IPS-20b (cell line): ENCODE data around the gene GALP.

Experiments used
- H3K27ac ChIP-seq: one replicate; pipeline ENCODE4 v1.5.1; 2013; ENCODE audit warnings: low read length
- H3K27me3 ChIP-seq: 2 replicates; pipeline ENCODE4 v1.6.1; 2013; ENCODE audit warnings: mild to moderate bottlenecking, low read length, inconsistent platforms; ENCODE audit not compliant: insufficient read depth
- H3K36me3 ChIP-seq: 2 replicates; pipeline ENCODE4 v1.6.1; 2013; ENCODE audit warnings: low read depth, mild to moderate bottlenecking, inconsistent platforms, low read length, moderate library complexity; ENCODE audit not compliant: insufficient read depth
- H3K4me1 ChIP-seq: 2 replicates; pipeline ENCODE4 v1.6.1; 2013; ENCODE audit warnings: mild to moderate bottlenecking, control low read depth, inconsistent platforms, low read length, moderate library complexity; ENCODE audit not compliant: insufficient read depth
- H3K4me3 ChIP-seq: 2 replicates; pipeline ENCODE4 v1.5.1; 2013; ENCODE audit warnings: mild to moderate bottlenecking, low read length, inconsistent platforms
- H3K9ac ChIP-seq: 2 replicates; pipeline ENCODE4 v1.6.1; 2013; ENCODE audit warnings: low read depth, mild to moderate bottlenecking, inconsistent platforms, low read length, moderate library complexity
- H3K9me3 ChIP-seq: 2 replicates; pipeline ENCODE4 v1.6.1; 2013; ENCODE audit warnings: mild to moderate bottlenecking, low read depth, low read length, inconsistent platforms; ENCODE audit not compliant: insufficient read depth

GALP gene

DNA sequence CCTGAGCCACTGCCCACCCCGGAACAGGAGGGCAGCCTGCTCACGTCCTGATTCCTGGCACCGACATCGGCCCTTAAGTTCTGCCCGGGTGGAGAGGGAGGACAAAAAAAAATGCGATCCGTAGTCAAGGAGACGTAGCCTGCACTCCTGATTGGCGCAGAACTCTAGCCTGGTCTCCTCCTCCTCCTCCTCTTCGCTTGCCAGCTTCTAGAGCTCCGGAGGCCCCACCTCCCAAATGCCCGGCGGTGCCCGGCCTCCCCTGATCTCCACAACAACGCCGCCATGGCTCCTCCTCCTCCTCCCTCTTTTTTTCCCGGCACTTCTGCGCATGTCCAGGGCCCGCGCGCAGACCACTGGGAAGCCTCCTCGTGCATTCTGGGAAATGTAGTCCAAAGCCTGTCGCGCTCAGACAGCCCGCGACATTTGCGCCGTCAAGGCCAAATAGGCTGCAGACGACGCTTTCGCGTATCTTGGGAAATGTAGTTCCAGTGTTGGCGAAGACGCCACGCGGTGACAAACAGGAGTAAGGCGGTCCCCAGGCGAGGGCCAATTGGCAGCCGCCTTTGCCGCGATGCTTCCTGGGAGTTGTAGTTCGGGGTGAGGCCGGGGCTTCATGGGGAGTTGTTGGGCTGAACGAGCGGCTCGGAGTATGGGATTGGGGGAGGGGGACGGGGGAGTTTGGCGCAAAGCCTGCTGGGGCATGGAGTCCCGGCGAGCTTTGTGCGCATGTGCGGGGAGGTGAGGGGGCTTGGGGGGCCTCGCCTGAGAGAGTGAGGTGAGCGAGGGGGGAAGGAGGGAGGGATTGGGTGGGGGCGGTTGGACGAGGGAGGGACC, 35.0 kb upstream of the GALP start, which contains the start of gene ZNF444:
ZNF444 (plus strand) TSS at position 705 of the 834 bp plus-strand sequence. CDS start 5,625 bp downstream, outside the sequence.
- peaks cover 18% of the 10 kb centered on the region; the same call in 1 of the 2 replicates for H3K4me1 ChIP-seq
- peak within 1 kb of the TSS; percentile 71 for H3K27ac ChIP-seq
- peak within 1 kb of the TSS; percentile 89; the same call in 1 of the 2 replicates for H3K9ac ChIP-seq

DNA sequence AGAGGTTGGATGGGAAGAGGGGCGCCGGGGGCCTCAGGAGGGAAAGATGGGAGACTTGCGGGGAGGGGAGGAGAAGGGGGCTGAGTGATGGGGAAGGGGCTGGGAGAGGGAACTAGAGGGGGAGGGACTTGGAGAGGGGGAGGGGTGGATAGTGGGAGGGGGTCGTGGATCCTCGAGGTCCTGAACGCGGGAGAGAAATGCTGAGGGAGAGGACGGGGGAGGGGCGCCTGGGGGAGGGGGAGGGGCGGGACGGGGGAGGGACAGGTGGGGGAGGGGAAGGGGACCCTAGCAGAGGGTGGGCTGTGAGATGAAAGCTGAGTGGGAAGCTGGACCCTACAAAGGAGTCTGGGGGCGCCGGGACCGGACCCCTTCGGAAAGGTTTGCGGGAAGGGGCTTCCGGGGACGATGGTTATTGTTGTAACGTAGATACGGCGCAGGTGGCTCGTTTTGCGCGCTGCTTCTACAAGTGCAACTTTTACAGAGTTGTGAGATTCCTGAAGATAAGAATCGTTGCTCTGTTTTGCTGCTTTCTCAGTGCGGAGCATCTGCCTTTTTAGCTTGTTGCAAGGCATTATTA, 34.3 kb upstream of the GALP start:
- no peaks in the 10 kb centered on the region for H3K36me3 ChIP-seq
- peaks cover 18% of the 10 kb centered on the region; the same call in 1 of the 2 replicates for H3K4me1 ChIP-seq
- H3K27me3 ChIP-seq: no peaks in the 10 kb centered on the region
- H3K27ac ChIP-seq: peak overlapping the region; percentile 53
- H3K9ac ChIP-seq: peak overlapping the region; percentile 89; the same call in 1 of the 2 replicates
- H3K9me3 ChIP-seq: no peaks in the 10 kb centered on the region
- peak overlapping the region; percentile 80 for H3K4me3 ChIP-seq

More for the DNA sequence above, 35.0 kb upstream of the GALP start, which contains the start of gene ZNF444:
- no peaks in the 10 kb centered on the region for H3K9me3 ChIP-seq
- H3K27me3 ChIP-seq: no peaks in the 10 kb centered on the region
- peak within 1 kb of the TSS; percentile 80 for H3K4me3 ChIP-seq
- H3K36me3 ChIP-seq: no peaks in the 10 kb centered on the region

GRCh38 chr19:56142087-56142787, 33.6 kb upstream of the GALP start:
- Histone ChIP-seq H3K27me3 (no peaks in the 10 kb centered on the region), H3K36me3 (peaks cover 2% of the 10 kb centered on the region), H3K9me3 (no peaks in the 10 kb centered on the region), H3K27ac (peak overlapping the region; percentile 53), H3K4me3 (peak overlapping the region; percentile 80), H3K4me1 (peaks cover 16% of the 10 kb centered on the region; the same call in 1 of the 2 replicates), H3K9ac (peak overlapping the region; percentile 89; the same call in 1 of the 2 replicates)

DNA sequence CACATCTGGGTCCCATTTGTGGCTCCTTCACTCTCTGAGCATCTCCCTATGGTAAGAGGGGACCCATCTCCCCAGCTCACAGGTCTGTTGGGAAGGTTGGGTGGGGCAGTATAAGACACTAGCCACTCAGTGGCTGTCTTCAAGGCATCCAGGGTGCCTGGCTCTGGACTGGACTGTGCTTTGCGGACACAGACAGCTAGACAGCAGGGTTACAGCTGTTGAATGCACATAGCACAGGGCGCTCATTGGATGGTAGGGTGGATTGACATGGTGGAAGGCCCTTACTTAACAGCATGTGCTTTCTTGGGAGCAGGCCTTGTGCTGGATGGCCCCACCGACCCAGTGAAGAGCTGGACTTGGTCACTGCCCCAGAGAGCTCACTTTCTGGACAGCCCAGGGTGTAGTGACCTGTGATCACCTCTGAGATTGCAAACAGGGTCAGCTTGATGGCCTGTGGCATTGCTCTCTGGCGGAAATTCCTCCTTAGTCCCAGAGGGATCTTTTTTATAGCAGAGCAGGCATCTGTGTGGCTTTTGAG, 32.8 kb upstream of the GALP start:
- Histone ChIP-seq H3K36me3 (peaks cover 9% of the 10 kb centered on the region), H3K4me3 (no peak overlapping the region), H3K27ac (no peak overlapping the region), H3K9me3 (no peaks in the 10 kb centered on the region), H3K27me3 (no peaks in the 10 kb centered on the region), H3K4me1 (peaks cover 12% of the 10 kb centered on the region; the same call in 1 of the 2 replicates), H3K9ac (peak overlapping the region; percentile 27; the same call in 1 of the 2 replicates)

- H3K36me3 ChIP-seq: peaks cover 17% of the 10 kb centered on the region
- no peak overlapping the region for H3K4me3 ChIP-seq
- no peak overlapping the region for H3K9ac ChIP-seq
- H3K4me1 ChIP-seq: peaks cover 12% of the 10 kb centered on the region; the same call in 1 of the 2 replicates
- no peaks in the 10 kb centered on the region for H3K9me3 ChIP-seq
- H3K27ac ChIP-seq: no peak overlapping the region
- H3K27me3 ChIP-seq: no peaks in the 10 kb centered on the region
Observed at GRCh38 chr19:56144376-56144775, 31.4 kb upstream of the GALP start.

DNA sequence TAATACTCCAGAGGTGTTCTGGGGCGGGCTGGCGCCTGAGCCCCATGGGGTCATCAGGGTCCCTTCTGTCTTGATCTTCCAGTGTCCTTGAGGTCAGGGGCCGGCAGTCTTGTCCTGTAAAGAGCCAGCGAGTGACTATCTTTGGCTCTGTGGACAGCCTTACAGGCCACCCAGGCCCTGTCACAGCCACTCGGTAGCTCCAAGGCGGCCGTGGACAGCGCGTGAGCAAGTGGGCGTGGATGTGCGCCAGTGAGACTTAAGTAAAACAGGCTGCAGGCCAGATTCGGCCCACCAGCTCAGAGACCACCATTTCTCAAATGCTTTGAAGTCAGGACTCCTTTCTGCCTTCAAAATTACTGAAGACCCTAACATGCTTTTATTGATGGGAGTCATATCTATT, 31.0 kb upstream of the GALP start:
- H3K9ac ChIP-seq: no peak overlapping the region
- H3K27me3 ChIP-seq: no peaks in the 10 kb centered on the region
- no peak overlapping the region for H3K4me3 ChIP-seq
- H3K36me3 ChIP-seq: peaks cover 22% of the 10 kb centered on the region
- H3K9me3 ChIP-seq: no peaks in the 10 kb centered on the region
- H3K4me1 ChIP-seq: peaks cover 11% of the 10 kb centered on the region; the same call in 1 of the 2 replicates
- no peak overlapping the region for H3K27ac ChIP-seq

GRCh38 chr19:56145698-56146097, 30.1 kb upstream of the GALP start:
- H3K4me1 ChIP-seq: peaks cover 7% of the 10 kb centered on the region; the same call in 1 of the 2 replicates
- H3K9me3 ChIP-seq: no peaks in the 10 kb centered on the region
- H3K27me3 ChIP-seq: no peaks in the 10 kb centered on the region
- no peak overlapping the region for H3K27ac ChIP-seq
- H3K9ac ChIP-seq: no peak overlapping the region
- H3K4me3 ChIP-seq: no peak overlapping the region
- peaks cover 23% of the 10 kb centered on the region for H3K36me3 ChIP-seq

- Histone ChIP-seq H3K9me3 (no peaks in the 10 kb centered on the region), H3K36me3 (peaks cover 23% of the 10 kb centered on the region), H3K27ac (no peak overlapping the region), H3K27me3 (no peaks in the 10 kb centered on the region), H3K4me3 (no peak overlapping the region), H3K9ac (no peak overlapping the region), H3K4me1 (peaks cover 5% of the 10 kb centered on the region; the same call in 1 of the 2 replicates)
Observed at GRCh38 chr19:56146904-56147303, 28.9 kb upstream of the GALP start.

GRCh38 chr19:56147307-56147706, 28.5 kb upstream of the GALP start:
- H3K27ac ChIP-seq: no peak overlapping the region
- H3K4me1 ChIP-seq: peaks cover under 1% of the 10 kb centered on the region; the same call in 1 of the 2 replicates
- no peak overlapping the region for H3K4me3 ChIP-seq
- no peaks in the 10 kb centered on the region for H3K27me3 ChIP-seq
- H3K9me3 ChIP-seq: no peaks in the 10 kb centered on the region
- no peak overlapping the region for H3K9ac ChIP-seq
- H3K36me3 ChIP-seq: peaks cover 23% of the 10 kb centered on the region

DNA sequence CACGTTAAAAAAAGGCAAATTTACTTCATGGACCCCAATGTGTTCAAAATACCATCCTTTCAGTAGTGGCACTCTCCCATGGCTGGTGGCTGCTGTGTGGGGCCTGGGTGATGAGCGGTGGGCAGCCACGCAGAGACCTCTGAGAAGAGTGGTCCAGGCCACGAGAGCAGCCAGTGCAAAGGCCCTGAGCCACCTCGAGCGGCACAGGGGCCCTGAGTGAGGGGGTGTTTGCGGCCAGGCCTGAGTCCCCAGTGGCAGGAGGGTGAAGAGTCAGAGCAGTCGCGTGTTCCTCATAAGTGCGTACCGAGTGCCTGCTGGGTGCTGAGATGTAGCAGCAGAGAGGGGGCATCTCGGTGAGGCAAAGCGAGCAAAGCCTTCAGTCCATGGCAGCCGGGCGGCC, 27.7 kb upstream of the GALP start:
- Histone ChIP-seq H3K9me3 (no peaks in the 10 kb centered on the region), H3K27ac (no peak overlapping the region), H3K4me1 (peaks cover 7% of the 10 kb centered on the region; the same call in 1 of the 2 replicates), H3K9ac (no peak overlapping the region), H3K36me3 (peaks cover 23% of the 10 kb centered on the region), H3K27me3 (no peaks in the 10 kb centered on the region), H3K4me3 (no peak overlapping the region)
